ENCODE results near the gene SBF1.

- TF ChIP-seq CTCF (conservative IDR thresholded peaks at IDR 0.05; ENCODE audit: low read length) (no peak), EZH2phosphoT487 (IDR thresholded peaks at IDR 0.05; ENCODE audit: borderline replicate concordance) (no peak)
Observed at GRCh38 chr22:50485221-50486131, 10.6 kb upstream of the SBF1 start.

Data from Loucy (cell line).